ENCODE measurements around the gene NFKBIB.

DNA sequence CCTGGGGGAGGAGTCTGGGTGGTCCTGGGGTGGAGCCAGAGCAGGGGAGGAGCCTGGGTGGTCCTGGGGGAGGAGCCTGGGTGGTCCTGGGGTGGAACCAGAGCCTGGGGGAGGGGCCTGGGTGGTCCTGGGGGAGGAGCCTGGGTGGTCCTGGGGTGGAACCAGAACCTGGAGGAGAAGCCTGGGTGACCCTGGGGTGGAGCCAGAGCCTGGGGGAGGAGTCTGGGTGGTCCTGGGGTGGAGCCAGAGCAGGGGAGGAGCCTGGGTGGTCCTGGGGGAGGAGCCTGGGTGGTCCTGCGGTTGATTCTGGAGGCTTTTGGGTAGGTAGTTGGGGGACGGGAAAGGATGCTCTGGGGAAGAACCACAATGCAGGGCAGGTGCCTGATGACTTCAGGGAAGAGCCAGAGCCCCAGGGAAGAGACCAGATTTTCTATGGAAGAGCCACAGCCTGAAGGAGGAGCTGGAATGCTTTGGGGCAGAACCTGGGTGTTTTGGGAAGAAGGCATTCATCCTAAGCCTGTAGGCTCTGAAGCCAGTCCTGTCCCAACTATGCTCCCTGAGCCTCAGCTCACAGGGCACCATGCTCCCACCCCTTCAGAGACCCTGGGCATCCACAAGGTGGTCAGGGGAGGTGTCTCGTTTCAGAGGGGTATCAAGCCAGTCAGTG, 45.9 kb downstream of the NFKBIB start:
- no peak for TF ChIP-seq POLR2AphosphoS5 (IDR thresholded peaks at IDR 0.05; ENCODE audit: borderline replicate concordance, low read depth, low read length)
- TF ChIP-seq EZH2 (IDR thresholded peaks at IDR 0.05): no peak
- TF ChIP-seq FOXP2 (optimal IDR thresholded peaks at IDR 0.05; ENCODE audit: control extremely low read depth, extremely low read length, insufficient read depth): no peak
